T-helper 1 cell (primary cell): ENCODE results near the gene KRTAP22-2.

Source experiments
- DNase-seq, 5 donors: peaks; one replicate each; pipeline ENCODE4 v3.0.0-alpha.2; 2012 to 2020
- total RNA-seq, 4 donors: gene quantifications; one replicate each; lab custom pipeline; 2026; lab: John Stamatoyannopoulos, UW

Gene KRTAP22-2
- 0 reads per million in 4 donors for total RNA-seq

DNA sequence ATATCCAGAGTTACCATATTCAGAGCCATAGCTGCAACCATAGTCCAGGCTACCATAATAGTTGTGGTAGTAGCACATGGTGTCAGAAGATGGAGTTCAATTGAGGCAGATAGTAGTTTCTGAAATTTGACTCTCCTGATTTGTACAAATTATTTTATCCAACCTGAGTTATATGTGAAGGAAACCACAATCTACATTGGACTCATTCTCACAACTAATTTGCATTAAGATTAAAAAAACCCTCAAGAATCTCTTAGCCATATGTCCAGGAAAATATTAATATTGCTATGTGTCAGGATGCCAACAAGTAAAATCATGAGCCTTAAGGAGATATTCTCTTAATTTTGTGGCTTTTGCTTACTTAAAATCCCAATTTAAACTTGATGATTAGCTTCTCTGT, at the start of gene KRTAP22-2:
Gene KRTAP22-2, minus strand, starts transcription at position 101 of the 400 bp plus-strand sequence.
- no peak for DNase-seq

DNA sequence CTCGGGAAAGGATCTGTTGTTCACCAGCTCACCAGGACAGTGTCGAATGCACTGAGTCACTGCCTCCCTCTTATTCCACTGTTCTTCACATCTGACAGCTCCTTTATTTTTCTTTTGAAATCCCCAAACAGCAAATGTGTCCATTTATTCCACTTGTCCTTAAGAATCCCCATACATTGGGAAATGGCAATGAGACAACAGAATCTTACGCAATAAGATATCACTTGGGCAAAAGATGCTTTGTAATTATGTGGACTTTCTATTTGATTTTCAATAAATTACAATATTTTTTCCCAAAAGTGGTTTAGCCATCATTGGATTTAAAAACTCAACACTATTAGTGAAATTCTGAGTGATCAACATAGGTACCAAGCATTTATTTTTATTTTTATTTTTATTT, 48.5 kb upstream of the KRTAP22-2 start:
- DNase-seq: no peak

DNA sequence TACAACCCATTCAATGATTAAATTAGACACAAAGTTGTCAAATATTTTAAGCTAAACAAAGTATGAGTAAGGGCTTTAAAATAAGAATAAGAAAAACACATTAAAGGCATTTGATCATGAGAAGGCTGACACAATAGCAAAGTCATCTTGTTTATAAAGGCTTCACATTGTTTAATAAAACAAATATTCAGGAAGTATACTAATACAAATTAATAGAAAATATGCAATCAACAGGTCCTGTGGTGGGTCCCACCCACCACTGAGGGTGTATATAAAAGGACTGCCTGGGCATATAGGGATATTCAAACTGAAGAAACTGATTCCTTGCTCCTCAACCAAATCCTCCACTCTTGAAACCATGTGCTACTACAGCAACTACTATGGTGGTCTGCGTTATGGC, 44.7 kb upstream of the KRTAP22-2 start, which contains the start of gene KRTAP20-2:
Gene KRTAP20-2, plus strand, starts transcription at position 301 of the 400 bp plus-strand sequence. Its CDS starts 58 bp downstream, at position 359.
- no peak for DNase-seq

DNA sequence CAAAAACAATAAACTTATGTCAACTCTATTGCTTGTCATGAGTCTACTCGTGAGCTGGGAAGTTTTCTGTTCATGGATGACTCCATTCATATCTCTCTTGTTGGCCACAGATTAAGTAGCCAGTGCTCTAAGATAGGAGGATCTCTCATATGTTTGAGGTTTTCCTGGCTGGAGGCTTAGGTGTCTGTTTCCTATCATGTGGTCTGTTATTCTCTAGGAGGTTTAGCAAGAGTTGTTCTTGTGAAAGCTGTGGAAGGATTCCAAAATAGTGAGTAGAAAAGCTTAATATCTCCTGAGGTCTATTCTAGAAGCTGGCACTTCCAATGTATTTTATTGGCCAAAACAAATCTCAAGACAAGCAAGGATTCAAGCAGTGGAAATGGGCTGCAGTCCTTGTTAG, 39.0 kb upstream of the KRTAP22-2 start:
- DNase-seq: no peak

DNA sequence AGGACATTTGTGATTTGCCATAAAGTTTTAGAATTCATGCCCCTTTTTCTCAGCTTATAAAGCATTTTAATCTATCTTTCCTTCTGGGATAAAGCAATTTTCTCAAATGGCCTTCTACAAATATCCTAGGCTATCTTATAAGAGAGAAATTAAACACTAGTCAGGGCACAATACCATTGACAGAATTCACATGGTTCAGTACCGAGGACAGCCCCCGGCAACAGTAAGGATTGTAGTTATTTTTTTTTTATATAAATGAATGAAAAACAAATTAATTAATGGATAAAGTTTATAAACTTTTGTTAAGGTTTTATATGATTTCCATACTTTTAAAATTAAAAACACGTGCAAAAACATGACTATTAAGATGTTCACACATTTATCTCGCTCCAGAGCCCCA, 37.9 kb upstream of the KRTAP22-2 start:
- no peak for DNase-seq

DNA sequence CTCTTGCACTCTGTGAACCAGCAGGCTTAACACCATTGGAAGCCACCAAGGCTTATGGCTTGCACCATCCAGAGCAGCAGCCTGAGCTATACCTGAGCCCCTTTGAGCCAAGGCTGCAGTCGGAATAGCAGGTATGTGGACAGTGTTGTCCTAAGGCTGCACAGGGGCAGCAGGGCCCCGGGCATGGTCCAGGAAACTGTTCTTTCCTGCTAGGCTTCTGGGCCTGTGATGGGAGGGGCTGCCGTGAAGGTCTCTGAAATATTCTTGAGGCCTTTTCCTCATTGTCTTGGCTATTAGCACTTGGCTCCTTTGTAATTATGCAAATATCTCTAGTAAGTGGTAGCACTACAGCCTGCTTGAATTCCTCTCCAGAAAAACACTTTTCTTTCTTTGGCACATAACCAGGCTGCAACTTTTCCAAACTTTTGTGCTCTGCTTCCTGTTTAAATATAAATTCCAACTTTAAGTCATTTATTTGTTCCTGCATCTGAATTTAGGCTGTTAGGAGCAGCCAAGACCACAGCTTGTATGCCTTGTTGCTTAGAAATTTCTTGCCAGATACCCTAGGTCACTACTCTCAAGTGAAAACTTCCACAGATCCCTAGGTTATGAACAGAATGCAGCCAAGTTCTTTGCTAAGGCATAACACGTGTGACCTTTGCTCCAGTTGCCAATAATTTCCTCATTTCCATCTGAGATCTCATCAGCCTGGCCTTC, 35.4 kb upstream of the KRTAP22-2 start:
- DNase-seq: no peak

DNA sequence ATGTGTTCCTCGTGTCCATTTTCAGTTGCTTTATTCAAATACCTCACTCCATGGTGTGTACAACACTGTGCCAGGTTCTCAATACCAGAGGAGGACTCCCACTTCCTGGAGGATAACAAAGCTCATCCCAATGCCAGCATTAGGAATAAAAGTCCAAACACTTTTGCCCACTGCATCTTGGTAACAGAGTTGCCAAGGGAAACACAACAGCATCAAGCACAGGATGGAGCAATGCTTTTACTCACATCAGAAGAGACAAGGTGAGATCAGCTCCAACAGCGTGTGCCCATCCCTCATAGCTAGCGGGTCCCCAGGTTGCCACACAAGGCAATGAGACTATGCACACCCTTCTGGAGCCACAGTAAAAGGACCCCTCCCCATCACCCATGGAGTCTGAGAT, 33.2 kb upstream of the KRTAP22-2 start:
- no peak for DNase-seq

DNA sequence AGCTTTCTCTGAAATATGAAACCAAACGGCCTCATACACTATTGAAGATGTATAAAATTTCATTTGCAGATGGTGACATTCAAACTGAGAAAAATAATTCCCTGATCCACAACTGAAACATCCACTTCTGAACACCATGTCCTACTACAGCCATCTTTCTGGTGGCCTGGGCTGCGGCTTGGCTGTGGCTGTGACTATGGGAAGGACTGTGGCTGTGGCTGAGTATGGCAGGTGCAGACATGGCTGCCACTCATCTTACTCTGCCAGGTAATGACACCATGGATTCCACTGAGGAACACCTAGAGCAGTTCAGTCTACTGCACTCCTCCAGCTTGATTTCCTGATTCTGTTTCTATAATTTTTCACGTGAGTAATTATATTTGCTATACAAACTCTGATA, 30.3 kb upstream of the KRTAP22-2 start, which contains the start of gene KRTAP20-4:
Gene KRTAP20-4, plus strand, starts transcription at position 106 of the 400 bp plus-strand sequence.
- no peak for DNase-seq

DNA sequence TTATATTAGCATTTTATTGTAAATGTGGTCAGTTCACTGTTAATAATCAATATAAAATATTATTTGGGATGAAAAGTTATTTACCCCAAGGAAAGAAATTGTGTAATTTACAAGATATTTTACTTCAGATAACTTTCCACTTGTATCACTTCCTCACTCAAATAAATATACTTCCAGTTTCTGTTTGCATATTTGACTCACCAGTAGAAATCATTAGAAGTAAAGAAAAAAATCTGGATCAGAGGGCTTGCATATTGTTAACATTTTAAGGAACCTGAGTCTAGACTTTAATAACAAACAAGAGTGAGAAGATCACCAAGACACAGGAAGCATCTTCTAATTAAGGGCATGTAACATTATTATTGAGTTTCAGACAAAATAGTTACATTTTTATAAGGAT, 29.9 kb upstream of the KRTAP22-2 start:
- DNase-seq: no peak

DNA sequence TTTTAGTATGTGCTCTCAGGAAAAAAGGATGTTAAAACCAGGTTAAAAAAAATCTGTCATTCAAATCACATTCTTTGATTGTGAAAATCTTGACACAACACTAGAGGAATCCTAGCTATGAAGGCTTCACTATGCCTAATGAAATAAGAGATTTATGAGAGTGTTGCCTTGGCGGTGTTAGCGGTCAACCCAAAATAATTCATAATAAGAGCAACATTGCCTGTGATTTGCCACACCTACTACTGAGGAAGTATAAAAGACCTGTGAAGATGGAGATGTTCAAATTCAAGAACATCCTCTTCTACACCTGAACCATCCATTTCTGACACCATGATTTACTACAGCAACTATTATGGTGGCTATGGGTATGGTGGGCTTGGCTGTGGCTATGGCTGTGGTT, 25.9 kb upstream of the KRTAP22-2 start, which contains the start of gene KRTAP20-1:
Gene KRTAP20-1, plus strand, starts transcription at position 301 of the 400 bp plus-strand sequence. Its CDS starts 30 bp downstream, at position 331.
- no peak for DNase-seq

DNA sequence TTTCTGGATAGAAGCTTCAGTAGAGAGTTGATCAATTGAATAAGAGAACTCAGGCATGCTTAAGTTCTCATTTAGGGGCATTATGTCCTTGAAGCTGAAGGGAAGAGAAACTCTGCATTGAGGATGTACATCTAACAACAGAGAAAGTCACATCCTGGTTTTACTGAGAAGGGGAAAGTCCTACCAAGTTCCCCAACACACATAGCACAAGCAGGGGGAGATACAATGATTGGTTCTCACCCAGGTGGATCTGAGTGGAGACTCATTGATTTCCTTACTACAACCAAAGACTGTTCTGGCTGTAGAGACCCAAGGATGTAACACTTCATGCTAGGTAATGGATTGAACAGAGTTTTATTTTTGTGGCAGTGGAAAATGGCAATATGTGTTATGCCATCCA, 25.0 kb upstream of the KRTAP22-2 start:
- no peak for DNase-seq

DNA sequence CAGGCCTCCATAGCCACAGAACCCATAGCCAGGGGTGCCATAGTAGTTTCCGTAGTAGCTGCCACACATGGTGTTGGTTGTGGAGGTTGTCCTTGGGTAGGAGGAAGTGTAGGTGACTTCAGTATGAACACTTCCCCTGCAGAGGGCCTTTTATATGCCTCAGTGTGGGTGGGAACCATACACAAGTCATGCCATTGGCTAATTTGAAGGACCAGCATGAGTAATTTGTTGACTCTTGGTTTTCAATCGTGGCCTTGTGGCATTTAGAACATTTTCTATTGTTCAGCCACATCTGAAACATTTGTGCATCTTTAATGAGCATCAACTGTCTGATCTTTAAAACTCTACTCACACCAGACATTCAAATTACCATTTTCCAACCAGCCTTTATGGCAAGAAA, 23.6 kb upstream of the KRTAP22-2 start, which contains the start of gene KRTAP6-1:
Gene KRTAP6-1, minus strand, starts transcription at position 95 of the 400 bp plus-strand sequence. Its CDS starts 26 bp downstream, at position 69.
- DNase-seq: no peak

DNA sequence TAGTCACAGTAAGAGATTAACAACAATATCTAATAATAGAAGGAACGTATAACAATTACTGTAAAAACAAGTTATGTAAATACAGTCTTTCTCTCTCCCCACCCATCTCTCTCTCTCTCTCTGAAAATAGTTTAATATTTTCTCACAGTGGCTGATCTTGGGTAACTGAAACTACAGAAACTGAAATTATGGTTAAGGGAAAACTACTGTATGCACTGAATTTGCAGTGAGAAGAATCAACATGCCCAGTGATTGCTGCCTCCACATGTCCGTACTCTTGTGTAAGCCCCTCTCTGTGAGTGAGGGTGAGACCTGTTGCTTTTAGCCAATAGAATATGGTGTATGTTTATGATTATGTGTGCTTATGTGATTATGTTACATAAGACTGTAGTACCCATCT, 21.9 kb upstream of the KRTAP22-2 start:
- DNase-seq: no peak

DNA sequence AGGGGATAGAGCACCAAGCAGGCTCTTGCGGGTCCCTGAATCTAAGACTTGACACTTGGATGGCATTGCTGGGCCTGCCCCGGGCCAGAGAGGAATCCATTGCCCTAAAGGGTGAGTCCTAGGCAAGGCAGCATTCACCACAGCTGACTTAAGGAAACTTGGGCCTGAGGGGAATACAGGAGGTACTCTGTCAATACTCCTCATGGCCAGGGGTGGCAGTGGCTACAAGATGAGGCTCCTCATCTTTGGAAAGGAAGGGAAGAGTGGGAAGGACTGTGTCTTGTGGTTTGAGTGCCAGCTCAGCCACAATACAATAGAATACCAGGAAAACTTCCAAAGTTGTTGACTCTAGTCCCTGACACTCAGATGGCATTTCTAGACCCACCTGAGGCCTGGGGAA, 15.8 kb upstream of the KRTAP22-2 start:
- no peak for DNase-seq

DNA sequence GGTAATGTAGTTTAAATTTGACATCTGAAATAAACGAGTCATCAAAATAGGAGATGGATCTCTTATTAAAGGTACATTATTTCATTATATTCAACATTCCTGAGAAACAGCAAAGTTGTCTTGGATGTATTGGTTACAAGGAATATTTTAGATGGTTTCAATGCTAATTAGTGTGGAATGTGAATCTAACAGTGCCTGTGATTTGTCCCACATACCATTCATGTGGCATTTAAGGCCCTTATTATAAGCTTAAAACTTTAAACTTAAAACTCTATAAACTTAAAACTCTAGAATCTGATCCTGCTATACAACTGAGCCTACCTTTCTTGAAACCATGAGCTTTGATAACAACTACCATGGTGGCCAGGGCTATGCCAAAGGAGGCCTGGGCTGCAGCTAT, 10.6 kb upstream of the KRTAP22-2 start, which contains the start of gene KRTAP22-1:
Gene KRTAP22-1, plus strand, starts transcription at position 301 of the 400 bp plus-strand sequence.
- DNase-seq: no peak

DNA sequence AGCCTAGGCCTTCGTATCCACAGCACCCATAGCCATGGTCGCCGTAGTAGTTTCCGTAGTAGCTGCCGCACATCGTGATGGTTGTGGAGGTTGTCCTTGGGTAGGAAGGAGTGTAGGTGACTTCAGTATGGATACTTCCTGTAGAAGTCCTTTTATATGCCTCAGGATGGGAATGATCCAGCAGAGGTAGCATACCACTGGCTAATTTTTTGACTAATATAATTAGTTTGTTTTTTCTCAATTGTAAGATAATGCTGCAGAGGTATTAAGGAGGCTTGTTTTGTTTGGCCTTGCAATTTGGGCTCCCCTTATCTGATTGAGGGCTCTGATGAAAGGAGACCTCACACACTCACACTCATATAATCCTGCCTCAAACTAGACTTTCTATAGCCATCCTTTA, 8.6 kb upstream of the KRTAP22-2 start, which contains the start of gene KRTAP6-2:
Gene KRTAP6-2, minus strand, starts transcription at position 101 of the 400 bp plus-strand sequence. Its CDS starts 28 bp downstream, at position 73.
- no peak for DNase-seq

DNA sequence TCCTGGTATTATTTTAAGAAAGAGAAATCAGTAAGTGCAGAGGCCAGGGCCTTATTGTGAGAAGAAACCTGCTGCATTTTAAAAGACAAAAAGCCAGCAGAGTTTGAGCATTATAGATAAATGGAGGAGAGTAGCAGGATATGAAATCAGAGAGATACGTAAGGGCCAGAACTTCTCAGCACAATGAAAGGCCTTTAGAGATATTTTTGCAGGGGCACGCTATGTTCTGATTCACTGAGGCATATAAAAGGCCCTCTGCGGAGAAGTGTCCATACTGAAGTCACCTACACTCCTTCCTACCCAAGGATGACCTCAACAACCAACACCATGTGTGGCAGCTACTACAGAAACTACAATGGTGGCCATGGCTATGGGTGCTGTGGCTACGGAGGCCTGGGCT, 1.9 kb upstream of the KRTAP22-2 start, which contains the start of gene KRTAP6-3:
Gene KRTAP6-3, plus strand, starts transcription at position 301 of the 400 bp plus-strand sequence. Its CDS starts 6 bp downstream, at position 307.
- DNase-seq: no peak

DNA sequence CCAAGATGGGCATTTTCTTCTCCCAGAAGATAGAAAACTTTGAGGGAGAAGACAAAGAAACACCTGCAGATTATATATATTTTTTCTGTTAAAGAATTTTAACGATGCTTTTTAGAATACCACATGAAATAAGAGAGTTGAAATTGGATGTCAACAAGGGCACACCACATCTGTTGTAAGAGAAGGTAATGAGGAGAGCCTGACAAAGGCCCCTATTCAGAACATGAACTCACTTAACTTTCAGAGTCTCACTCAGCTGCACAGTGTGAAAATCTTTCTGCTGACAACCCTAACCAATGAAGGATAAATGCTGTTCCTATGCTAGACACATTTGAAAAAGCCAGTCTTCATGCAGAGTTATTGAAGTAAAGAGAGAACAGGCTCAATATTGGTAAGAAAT, 7.3 kb downstream of the KRTAP22-2 start:
- no peak for DNase-seq

DNA sequence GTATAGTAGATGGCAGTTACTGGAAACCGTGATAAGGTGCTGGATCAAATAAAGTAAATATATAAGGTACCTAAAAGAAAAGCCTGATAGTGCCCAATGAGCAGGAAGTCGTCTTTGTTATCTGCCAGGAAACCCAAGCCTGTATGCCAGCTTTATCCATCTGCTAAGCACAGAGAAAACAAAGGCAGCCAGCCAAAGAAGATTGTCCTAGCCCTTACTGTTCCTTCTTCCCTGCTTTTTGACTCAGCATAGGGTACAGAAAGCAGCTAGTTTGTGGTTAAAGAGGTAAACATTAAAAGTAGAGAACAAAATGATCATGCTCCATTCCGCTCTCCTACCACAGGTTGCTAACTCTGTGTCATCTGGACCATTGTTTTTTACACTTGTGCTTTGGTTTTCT, 10.1 kb downstream of the KRTAP22-2 start:
- DNase-seq: no peak

DNA sequence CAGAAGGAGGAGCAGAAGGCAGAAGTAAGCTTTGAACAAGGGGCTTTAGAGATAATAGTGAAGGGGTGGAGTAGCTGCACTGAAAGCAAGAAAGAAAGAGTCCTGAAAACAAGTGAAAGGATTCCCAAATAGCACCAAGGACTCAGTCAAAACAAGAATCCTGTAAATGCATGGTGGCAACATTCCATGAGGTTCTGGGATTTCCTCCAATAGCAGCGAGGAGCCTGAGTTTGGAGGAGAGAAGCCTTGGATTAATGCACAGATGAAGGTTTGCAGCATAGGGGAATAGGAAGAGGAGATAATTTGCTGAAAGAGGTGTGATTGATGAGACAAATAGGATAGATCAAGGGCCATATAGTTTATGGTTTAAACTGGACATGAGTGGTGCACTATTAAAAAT, 10.9 kb downstream of the KRTAP22-2 start:
- no peak for DNase-seq

DNA sequence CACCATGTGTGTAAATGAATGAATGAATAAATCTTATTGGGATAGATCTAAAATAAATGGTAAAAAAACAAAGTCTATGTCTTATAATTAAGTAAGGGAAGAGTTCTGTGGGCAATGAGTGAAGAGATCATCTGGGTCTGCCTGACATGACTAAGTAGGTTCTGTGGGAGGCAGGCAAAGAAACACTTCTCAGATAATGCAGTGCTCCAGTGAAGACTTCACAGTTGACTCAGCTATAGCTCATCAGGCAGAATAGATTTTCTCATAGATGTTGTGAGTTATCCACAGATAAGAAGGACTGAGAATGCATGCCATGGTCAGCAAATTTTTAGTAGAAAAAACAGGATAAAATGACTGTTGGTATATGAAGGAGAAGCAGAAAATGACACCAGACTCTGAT, 12.4 kb downstream of the KRTAP22-2 start:
- no peak for DNase-seq

DNA sequence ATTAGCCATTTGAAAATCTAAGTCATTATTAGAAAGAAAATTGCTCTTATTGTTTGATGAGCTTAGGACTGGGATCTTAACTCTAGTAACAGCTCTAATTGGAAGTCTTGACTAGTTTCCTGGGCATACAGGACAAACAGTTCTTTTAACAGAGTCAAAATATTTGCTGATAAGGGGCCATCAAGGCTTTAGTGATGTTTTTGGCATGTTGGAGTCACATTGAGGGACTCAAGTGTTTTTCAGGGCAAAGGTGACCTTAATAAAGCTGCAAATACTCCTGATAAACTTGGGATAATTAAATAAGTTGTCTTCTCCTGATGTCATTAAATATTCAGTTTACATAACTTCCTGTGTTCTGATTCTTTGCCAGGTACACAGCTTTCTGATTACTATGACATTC, 22.6 kb downstream of the KRTAP22-2 start:
- no peak for DNase-seq

DNA sequence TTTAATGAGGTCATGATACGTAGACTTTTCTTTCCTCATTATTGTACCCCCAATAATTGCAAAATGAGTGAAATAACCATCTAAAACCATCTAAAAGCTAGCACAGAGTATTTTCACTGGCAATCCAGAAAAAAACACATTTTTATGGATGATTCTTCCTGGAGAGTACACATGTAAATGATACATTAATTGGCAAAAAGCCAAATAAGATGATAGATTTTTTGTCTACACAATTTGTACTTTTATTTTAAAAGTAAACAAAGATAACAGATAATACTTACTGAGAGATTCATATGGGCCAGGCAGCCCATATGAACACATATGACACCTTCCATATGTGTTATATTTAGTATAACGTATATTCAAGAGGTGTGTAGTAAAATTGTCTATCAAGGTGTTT, 26.6 kb downstream of the KRTAP22-2 start:
- no peak for DNase-seq

DNA sequence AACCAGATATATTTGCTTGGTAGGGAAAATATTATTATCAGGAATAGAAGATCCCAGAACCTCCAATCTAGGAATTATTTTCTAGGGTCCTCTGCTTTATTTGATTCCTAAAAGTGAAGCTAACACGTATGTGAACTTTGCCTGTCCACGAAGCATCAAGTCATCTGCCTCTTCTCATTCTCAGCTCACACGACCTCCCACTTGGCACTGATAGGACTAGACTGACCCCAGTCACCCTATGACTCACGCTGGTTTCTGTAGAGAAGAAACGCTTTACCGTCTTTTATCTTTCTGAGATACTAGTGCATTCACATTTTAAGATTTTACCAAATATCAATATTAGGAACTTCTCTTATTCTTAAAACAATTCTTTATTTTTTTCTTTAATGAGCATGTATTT, 27.1 kb downstream of the KRTAP22-2 start:
- no peak for DNase-seq
